ENCODE results near the gene PLPP7. TPM values are rescaled to one million over a fixed set of nuclear protein-coding genes. Genes with fewer than 3 reads are reported as not detected.

Gene PLPP7
- total RNA-seq, 2 experiments from 2014 or later, result not detected

GRCh38 chr9:131290036-131290766 is 678 bp downstream of the PLPP7 start:
- ChIA-PET POLR2A (interaction anchor here (0.7 kb wide), 1 partner anchor 202 kb away, joined by 3 read pairs; no protein-coding TSS in a partner anchor), CTCF (no interaction called here)
- Mint-ChIP-seq H3K9me3 (no peaks in the 10 kb centered on the region), H3K36me3 (ENCODE audit: low read depth) (no peaks in the 10 kb centered on the region), H3K27me3 (no peaks in the 10 kb centered on the region), H3K4me3 (no peak overlapping the region), H3K27ac (no peak overlapping the region), H3K4me1 (no peaks in the 10 kb centered on the region)
- DNase-seq, result no peak

GRCh38 chr9:131290767-131291370 is 1.3 kb downstream of the PLPP7 start:
- Mint-ChIP-seq H3K4me1 (no peaks in the 10 kb centered on the region), H3K36me3 (ENCODE audit: low read depth) (no peaks in the 10 kb centered on the region), H3K27me3 (peaks cover 5% of the 10 kb centered on the region), H3K4me3 (no peak overlapping the region), H3K9me3 (no peaks in the 10 kb centered on the region), H3K27ac (no peak overlapping the region)
- POLR2A ChIA-PET, result no interaction called here
- CTCF ChIA-PET, result no interaction called here
- DNase-seq, result no peak

- Mint-ChIP-seq H3K9me3 (no peaks in the 10 kb centered on the region), H3K36me3 (ENCODE audit: low read depth) (no peaks in the 10 kb centered on the region), H3K4me3 (no peak overlapping the region), H3K4me1 (no peaks in the 10 kb centered on the region), H3K27ac (no peak overlapping the region), H3K27me3 (peaks cover 6% of the 10 kb centered on the region)
- DNase-seq, result no peak
- ChIA-PET POLR2A (interaction anchor here (0.9 to 1.3 kb wide), 2 partner anchors 12 to 13 kb away, joined by 3 read pairs; no protein-coding TSS in a partner anchor), CTCF (interaction anchor here (1.1 to 1.5 kb wide), 3 partner anchors 45 to 114 kb away, joined by 5 to 8 read pairs (median 7); no protein-coding TSS in a partner anchor)
These were observed 2.3 kb downstream of the PLPP7 start for GRCh38 chr9:131291795-131292315.

- CTCF ChIA-PET, result interaction anchor here (1.1 to 1.5 kb wide), 3 partner anchors 44 to 115 kb away, joined by 5 to 8 read pairs (median 7); no protein-coding TSS in a partner anchor
These were observed 3.4 kb downstream of the PLPP7 start for GRCh38 chr9:131292937-131293336.

GRCh38 chr9:131296460-131296859 is 6.9 kb downstream of the PLPP7 start:
- Mint-ChIP-seq H3K36me3 (ENCODE audit: low read depth) (no peaks in the 10 kb centered on the region), H3K4me3 (no peak overlapping the region), H3K27ac (no peak overlapping the region), H3K9me3 (no peaks in the 10 kb centered on the region), H3K27me3 (peaks cover 6% of the 10 kb centered on the region), H3K4me1 (no peaks in the 10 kb centered on the region)
- CTCF ChIA-PET, result no interaction called here
- DNase-seq, result no peak
- POLR2A ChIA-PET, result no interaction called here

More at GRCh38 chr9:131292937-131293336, 3.4 kb downstream of the PLPP7 start:
- peaks cover 6% of the 10 kb centered on the region for H3K27me3 Mint-ChIP-seq
- POLR2A ChIA-PET, result interaction anchor here (0.9 to 1.3 kb wide), 2 partner anchors 13 to 14 kb away, joined by 3 read pairs; no protein-coding TSS in a partner anchor
- no peak for DNase-seq
- no peak overlapping the region for H3K27ac Mint-ChIP-seq
- H3K4me1 Mint-ChIP-seq, result no peaks in the 10 kb centered on the region
- H3K4me3 Mint-ChIP-seq, result no peak overlapping the region
- no peaks in the 10 kb centered on the region for H3K36me3 Mint-ChIP-seq (ENCODE audit: low read depth)
- no peaks in the 10 kb centered on the region for H3K9me3 Mint-ChIP-seq

- POLR2A ChIA-PET, result no interaction called here
- CTCF ChIA-PET, result no interaction called here
- Mint-ChIP-seq H3K9me3 (no peaks in the 10 kb centered on the region), H3K27me3 (peaks cover 6% of the 10 kb centered on the region), H3K4me3 (no peak overlapping the region), H3K36me3 (ENCODE audit: low read depth) (no peaks in the 10 kb centered on the region), H3K27ac (no peak overlapping the region), H3K4me1 (no peaks in the 10 kb centered on the region)
- no peak for DNase-seq
These were observed 7.5 kb downstream of the PLPP7 start for GRCh38 chr9:131296906-131297500.

- H3K4me3 Mint-ChIP-seq, result no peak overlapping the region
- no peaks in the 10 kb centered on the region for H3K9me3 Mint-ChIP-seq
- H3K36me3 Mint-ChIP-seq (ENCODE audit: low read depth), result no peaks in the 10 kb centered on the region
- H3K27me3 Mint-ChIP-seq, result peaks cover 6% of the 10 kb centered on the region
- DNase-seq, result no peak
- ChIA-PET CTCF (no interaction called here), POLR2A (interaction anchor here (1.0 kb wide), 1 partner anchor 13 kb away, joined by 3 read pairs; no protein-coding TSS in a partner anchor)
- H3K27ac Mint-ChIP-seq, result no peak overlapping the region
- no peaks in the 10 kb centered on the region for H3K4me1 Mint-ChIP-seq
These were observed 8.4 kb downstream of the PLPP7 start for GRCh38 chr9:131297903-131298302.

- Mint-ChIP-seq H3K4me1 (no peaks in the 10 kb centered on the region), H3K4me3 (no peak overlapping the region), H3K36me3 (ENCODE audit: low read depth) (no peaks in the 10 kb centered on the region), H3K27me3 (peaks cover 6% of the 10 kb centered on the region), H3K9me3 (no peaks in the 10 kb centered on the region), H3K27ac (no peak overlapping the region)
- ChIA-PET CTCF (no interaction called here), POLR2A (interaction anchor here (1.0 kb wide), 1 partner anchor 13 kb away, joined by 3 read pairs; no protein-coding TSS in a partner anchor)
- DNase-seq, result no peak
These were observed 8.8 kb downstream of the PLPP7 start for GRCh38 chr9:131298341-131298740.

- no peaks in the 10 kb centered on the region for H3K9me3 Mint-ChIP-seq
- ChIA-PET POLR2A (interaction anchor here (1.0 kb wide), 1 partner anchor 13 kb away, joined by 3 read pairs; no protein-coding TSS in a partner anchor), CTCF (no interaction called here)
- no peak overlapping the region for H3K27ac Mint-ChIP-seq
- H3K36me3 Mint-ChIP-seq (ENCODE audit: low read depth), result no peaks in the 10 kb centered on the region
- H3K4me1 Mint-ChIP-seq, result no peaks in the 10 kb centered on the region
- H3K27me3 Mint-ChIP-seq, result peaks cover 6% of the 10 kb centered on the region
- DNase-seq, result no peak
- H3K4me3 Mint-ChIP-seq, result no peak overlapping the region
These were observed 9.3 kb downstream of the PLPP7 start for GRCh38 chr9:131298816-131299215.

GRCh38 chr9:131299346-131299960 is 9.9 kb downstream of the PLPP7 start:
- peaks cover 6% of the 10 kb centered on the region for H3K27me3 Mint-ChIP-seq
- no peaks in the 10 kb centered on the region for H3K4me1 Mint-ChIP-seq
- POLR2A ChIA-PET, result no interaction called here
- no peaks in the 10 kb centered on the region for H3K9me3 Mint-ChIP-seq
- H3K36me3 Mint-ChIP-seq (ENCODE audit: low read depth), result no peaks in the 10 kb centered on the region
- no peak overlapping the region for H3K4me3 Mint-ChIP-seq
- H3K27ac Mint-ChIP-seq, result no peak overlapping the region
- DNase-seq, result no peak
- CTCF ChIA-PET, result no interaction called here

- H3K27ac Mint-ChIP-seq, result no peak overlapping the region
- H3K9me3 Mint-ChIP-seq, result no peaks in the 10 kb centered on the region
- ChIA-PET POLR2A (no interaction called here), CTCF (no interaction called here)
- no peak overlapping the region for H3K4me3 Mint-ChIP-seq
- no peak for DNase-seq
- no peaks in the 10 kb centered on the region for H3K4me1 Mint-ChIP-seq
- H3K27me3 Mint-ChIP-seq, result peaks cover 6% of the 10 kb centered on the region
- H3K36me3 Mint-ChIP-seq (ENCODE audit: low read depth), result no peaks in the 10 kb centered on the region
These were observed 10.4 kb downstream of the PLPP7 start for GRCh38 chr9:131299961-131300347.

- CTCF ChIA-PET, result no interaction called here
- no peak overlapping the region for H3K27ac Mint-ChIP-seq
- POLR2A ChIA-PET, result no interaction called here
- no peaks in the 10 kb centered on the region for H3K36me3 Mint-ChIP-seq (ENCODE audit: low read depth)
- peaks cover 5% of the 10 kb centered on the region for H3K27me3 Mint-ChIP-seq
- no peaks in the 10 kb centered on the region for H3K4me1 Mint-ChIP-seq
- no peak for DNase-seq
- H3K9me3 Mint-ChIP-seq, result no peaks in the 10 kb centered on the region
- H3K4me3 Mint-ChIP-seq, result no peak overlapping the region
These were observed 10.9 kb downstream of the PLPP7 start for GRCh38 chr9:131300444-131300843.
